ENCODE results near the gene LRRC66.
A peak's percentile ranks its signal among the peaks of the same experiment; 100 is the strongest.

The LRRC66 gene

GRCh38 chr4:52005604-52006273, 14.4 kb downstream of the LRRC66 start:
- DNase-seq (ENCODE audit: low spot score), result no peak
- TF ChIP-seq, protein P1, sequence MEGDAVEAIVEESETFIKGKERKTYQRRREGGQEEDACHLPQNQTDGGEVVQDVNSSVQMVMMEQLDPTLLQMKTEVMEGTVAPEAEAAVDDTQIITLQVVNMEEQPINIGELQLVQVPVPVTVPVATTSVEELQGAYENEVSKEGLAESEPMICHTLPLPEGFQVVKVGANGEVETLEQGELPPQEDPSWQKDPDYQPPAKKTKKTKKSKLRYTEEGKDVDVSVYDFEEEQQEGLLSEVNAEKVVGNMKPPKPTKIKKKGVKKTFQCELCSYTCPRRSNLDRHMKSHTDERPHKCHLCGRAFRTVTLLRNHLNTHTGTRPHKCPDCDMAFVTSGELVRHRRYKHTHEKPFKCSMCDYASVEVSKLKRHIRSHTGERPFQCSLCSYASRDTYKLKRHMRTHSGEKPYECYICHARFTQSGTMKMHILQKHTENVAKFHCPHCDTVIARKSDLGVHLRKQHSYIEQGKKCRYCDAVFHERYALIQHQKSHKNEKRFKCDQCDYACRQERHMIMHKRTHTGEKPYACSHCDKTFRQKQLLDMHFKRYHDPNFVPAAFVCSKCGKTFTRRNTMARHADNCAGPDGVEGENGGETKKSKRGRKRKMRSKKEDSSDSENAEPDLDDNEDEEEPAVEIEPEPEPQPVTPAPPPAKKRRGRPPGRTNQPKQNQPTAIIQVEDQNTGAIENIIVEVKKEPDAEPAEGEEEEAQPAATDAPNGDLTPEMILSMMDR (IDR thresholded peaks at IDR 0.05; ENCODE audit: poor library complexity, severe bottlenecking), result no peak
- Histone ChIP-seq H3K27ac (ENCODE audit: poor library complexity, severe bottlenecking) (no peak overlapping the region), H3K4me3 (ENCODE audit: severe bottlenecking) (no peak overlapping the region), H3K4me1 (ENCODE audit: insufficient read depth, poor library complexity, severe bottlenecking) (peaks cover 7% of the 10 kb centered on the region), H3K9me3 (ENCODE audit: severe bottlenecking) (no peaks in the 10 kb centered on the region), H3K27me3 (ENCODE audit: insufficient read depth, poor library complexity, severe bottlenecking) (no peaks in the 10 kb centered on the region), H3K36me3 (ENCODE audit: low read depth) (no peaks in the 10 kb centered on the region)
- ATAC-seq (ENCODE audit: low read depth), result no peak

- no peaks in the 10 kb centered on the region for H3K9me3 ChIP-seq (ENCODE audit: severe bottlenecking)
- H3K4me1 ChIP-seq (ENCODE audit: insufficient read depth, poor library complexity, severe bottlenecking), result peaks cover 7% of the 10 kb centered on the region
- TF ChIP-seq, protein P1 (IDR thresholded peaks at IDR 0.05; ENCODE audit: poor library complexity, severe bottlenecking), result no peak
- DNase-seq (ENCODE audit: low spot score), result no peak
- H3K36me3 ChIP-seq (ENCODE audit: low read depth), result no peaks in the 10 kb centered on the region
- H3K27me3 ChIP-seq (ENCODE audit: insufficient read depth, poor library complexity, severe bottlenecking), result no peaks in the 10 kb centered on the region
- H3K4me3 ChIP-seq (ENCODE audit: severe bottlenecking), result no peak overlapping the region
- ATAC-seq (ENCODE audit: low read depth), result no peak
- H3K27ac ChIP-seq (ENCODE audit: poor library complexity, severe bottlenecking), result no peak overlapping the region
Measured at GRCh38 chr4:52004414-52004813, 15.7 kb downstream of the LRRC66 start.

GRCh38 chr4:52001616-52002015, 18.5 kb downstream of the LRRC66 start:
- ATAC-seq (ENCODE audit: low read depth) (peak; percentile 96), DNase-seq (ENCODE audit: low spot score) (no peak)
- TF ChIP-seq, protein P1 (IDR thresholded peaks at IDR 0.05; ENCODE audit: poor library complexity, severe bottlenecking), result no peak

GRCh38 chr4:51999250-51999649, 20.9 kb downstream of the LRRC66 start:
- DNase-seq (ENCODE audit: low spot score), result no peak

More at GRCh38 chr4:52001616-52002015, 18.5 kb downstream of the LRRC66 start:
- Histone ChIP-seq H3K27me3 (ENCODE audit: insufficient read depth, poor library complexity, severe bottlenecking) (no peaks in the 10 kb centered on the region), H3K9me3 (ENCODE audit: severe bottlenecking) (no peaks in the 10 kb centered on the region), H3K4me1 (ENCODE audit: insufficient read depth, poor library complexity, severe bottlenecking) (peaks cover 7% of the 10 kb centered on the region), H3K27ac (ENCODE audit: poor library complexity, severe bottlenecking) (no peak overlapping the region), H3K4me3 (ENCODE audit: severe bottlenecking) (no peak overlapping the region), H3K36me3 (ENCODE audit: low read depth) (no peaks in the 10 kb centered on the region)

DNA sequence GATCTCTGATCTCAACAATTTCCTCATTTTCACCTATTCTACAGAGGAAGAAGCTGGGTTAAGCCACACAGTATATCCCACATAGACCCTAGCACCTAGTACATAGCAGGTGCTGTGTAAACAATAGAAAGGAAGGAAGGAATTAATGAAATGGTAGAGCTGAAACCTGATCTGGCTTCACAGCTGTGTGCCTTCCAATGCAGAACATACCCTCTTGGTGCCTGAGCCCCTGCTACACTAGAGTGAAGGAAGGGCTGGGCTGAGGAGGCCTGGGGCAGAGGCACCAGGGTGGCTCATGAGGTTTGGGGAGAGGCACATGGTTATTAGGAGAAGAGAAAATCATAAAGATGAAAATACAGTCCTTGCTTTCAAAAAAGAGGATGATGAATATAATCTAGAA, 21.3 kb downstream of the LRRC66 start:
- peaks cover 7% of the 10 kb centered on the region for H3K4me1 ChIP-seq (ENCODE audit: insufficient read depth, poor library complexity, severe bottlenecking)
- TF ChIP-seq, protein P1 (IDR thresholded peaks at IDR 0.05; ENCODE audit: poor library complexity, severe bottlenecking), result no peak
- no peaks in the 10 kb centered on the region for H3K36me3 ChIP-seq (ENCODE audit: low read depth)
- ATAC-seq (ENCODE audit: low read depth), result no peak
- no peak for DNase-seq (ENCODE audit: low spot score)
- no peaks in the 10 kb centered on the region for H3K27me3 ChIP-seq (ENCODE audit: insufficient read depth, poor library complexity, severe bottlenecking)
- H3K27ac ChIP-seq (ENCODE audit: poor library complexity, severe bottlenecking), result no peak overlapping the region
- H3K9me3 ChIP-seq (ENCODE audit: severe bottlenecking), result no peaks in the 10 kb centered on the region
- no peak overlapping the region for H3K4me3 ChIP-seq (ENCODE audit: severe bottlenecking)

More at GRCh38 chr4:51999250-51999649, 20.9 kb downstream of the LRRC66 start:
- TF ChIP-seq, protein P1 (IDR thresholded peaks at IDR 0.05; ENCODE audit: poor library complexity, severe bottlenecking), result no peak
- Histone ChIP-seq H3K4me1 (ENCODE audit: insufficient read depth, poor library complexity, severe bottlenecking) (peaks cover 7% of the 10 kb centered on the region), H3K36me3 (ENCODE audit: low read depth) (no peaks in the 10 kb centered on the region), H3K4me3 (ENCODE audit: severe bottlenecking) (no peak overlapping the region), H3K9me3 (ENCODE audit: severe bottlenecking) (no peaks in the 10 kb centered on the region), H3K27ac (ENCODE audit: poor library complexity, severe bottlenecking) (no peak overlapping the region), H3K27me3 (ENCODE audit: insufficient read depth, poor library complexity, severe bottlenecking) (no peaks in the 10 kb centered on the region)
- no peak for ATAC-seq (ENCODE audit: low read depth)

Measured in RWPE2 (cell line).